HG02870 (cell line): ENCODE data around the gene NHLH1.
A peak's percentile ranks its signal among the peaks of the same experiment; 100 is the strongest.
"Not testable (repeated sequence)": the region's sequence is repeated elsewhere in the genome, so short reads cannot be mapped to it uniquely, and the experiment has no call there.

Experiments
- ATAC-seq: cut with Tn5 transposase; IDR thresholded peaks from one replicate; pipeline ENCODE4 v1.9.1; 2021; ENCODE audit warnings: mild to moderate bottlenecking, moderate library complexity; ENCODE audit not compliant: unreplicated experiment

Gene NHLH1

GRCh38 chr1:160376525-160377131, 9.8 kb downstream of the NHLH1 start:
- peak; percentile 61 for ATAC-seq

GRCh38 chr1:160377585-160378206, 10.8 kb downstream of the NHLH1 start:
- ATAC-seq = no peak

- not testable (repeated sequence) for ATAC-seq
These were observed 17.9 kb downstream of the NHLH1 start for GRCh38 chr1:160384812-160385211.

GRCh38 chr1:160388406-160388805, 21.5 kb downstream of the NHLH1 start:
- not testable (repeated sequence) for ATAC-seq

GRCh38 chr1:160394673-160395072, 27.8 kb downstream of the NHLH1 start:
- ATAC-seq = no peak

- no peak for ATAC-seq
These were observed 30.8 kb downstream of the NHLH1 start for GRCh38 chr1:160397651-160398050.

GRCh38 chr1:160398823-160399222, 32.0 kb downstream of the NHLH1 start:
- no peak for ATAC-seq

DNA sequence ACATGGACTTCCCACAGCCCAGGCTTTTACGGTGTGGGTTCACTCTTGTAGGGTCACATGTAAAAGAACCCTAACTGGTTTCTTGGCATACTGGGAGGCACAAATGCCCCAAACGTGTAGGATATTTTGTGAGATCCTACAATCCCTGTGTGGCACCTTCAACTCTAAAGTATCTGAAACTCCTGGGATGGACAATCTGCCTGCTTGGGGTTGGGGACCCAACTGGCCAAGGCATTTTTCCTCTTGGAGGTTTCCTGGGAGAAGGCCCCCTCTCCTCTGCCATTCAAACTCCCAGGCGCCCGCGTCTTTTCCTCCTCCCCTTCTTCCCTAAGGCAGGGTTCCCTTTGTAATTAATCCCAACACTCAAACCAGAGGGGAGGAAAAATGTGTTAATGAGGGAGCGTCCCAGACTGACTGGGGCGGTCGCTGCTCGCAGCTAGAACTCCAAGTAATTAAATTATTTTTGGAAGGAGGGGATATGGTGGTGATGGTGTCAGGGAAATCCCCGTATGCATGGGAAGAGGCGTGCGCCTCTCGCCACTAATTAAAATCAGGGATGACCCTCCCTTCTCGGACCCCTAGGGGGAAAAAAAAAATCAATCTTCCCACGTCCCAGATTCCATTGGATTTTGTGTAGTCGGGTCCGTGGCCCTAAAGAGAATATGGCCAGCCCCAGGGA, 32.8 kb downstream of the NHLH1 start:
- no peak for ATAC-seq

DNA sequence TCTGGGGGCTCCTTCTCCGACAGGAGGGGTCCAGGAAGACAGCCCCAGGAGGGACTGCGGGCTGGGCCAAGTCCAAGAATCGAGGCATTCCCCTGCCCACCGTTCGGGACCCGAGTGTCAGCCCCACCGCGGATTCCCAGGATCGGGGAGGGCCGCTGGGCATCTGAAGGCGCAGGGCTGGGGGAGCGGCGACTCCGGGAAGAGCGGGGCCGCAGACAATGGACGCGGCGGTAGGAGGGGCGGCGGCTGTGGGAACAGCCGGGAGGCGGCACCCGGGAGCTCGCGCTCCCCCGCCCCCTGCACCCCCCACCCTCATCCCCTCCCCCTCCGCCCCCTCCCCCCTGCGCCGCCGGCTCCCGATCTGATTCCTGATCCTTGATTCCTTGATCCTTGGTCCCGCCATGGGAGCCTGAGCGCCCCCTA, 33.4 kb downstream of the NHLH1 start, which contains the start of gene VANGL2:
Gene VANGL2, plus strand, starts transcription at position 342 of the 423 bp plus-strand sequence. CDS start 15,274 bp downstream, outside the sequence.
- ATAC-seq = no peak

- no peak for ATAC-seq
These were observed 34.0 kb downstream of the NHLH1 start for GRCh38 chr1:160400646-160401486.

DNA sequence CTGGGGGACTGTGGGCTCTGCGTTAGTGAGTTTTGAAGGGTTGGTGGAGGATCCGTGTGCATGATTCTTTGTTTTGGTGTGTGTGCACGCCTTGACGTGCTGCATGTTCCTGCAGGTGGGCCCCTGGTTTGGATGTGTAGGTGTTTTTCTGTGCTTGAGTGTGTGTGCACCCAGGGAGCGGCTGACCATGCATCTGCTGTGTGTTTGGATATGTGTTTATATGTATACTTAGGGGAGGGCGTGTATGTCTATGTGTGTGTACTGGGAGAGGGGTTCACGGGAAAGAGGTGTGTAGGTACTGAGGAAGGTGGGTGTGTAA, 34.6 kb downstream of the NHLH1 start:
- ATAC-seq = no peak

- no peak for ATAC-seq
These were observed 35.3 kb downstream of the NHLH1 start for GRCh38 chr1:160402001-160402795.

- no peak for ATAC-seq
These were observed 36.4 kb downstream of the NHLH1 start for GRCh38 chr1:160403244-160403643.

DNA sequence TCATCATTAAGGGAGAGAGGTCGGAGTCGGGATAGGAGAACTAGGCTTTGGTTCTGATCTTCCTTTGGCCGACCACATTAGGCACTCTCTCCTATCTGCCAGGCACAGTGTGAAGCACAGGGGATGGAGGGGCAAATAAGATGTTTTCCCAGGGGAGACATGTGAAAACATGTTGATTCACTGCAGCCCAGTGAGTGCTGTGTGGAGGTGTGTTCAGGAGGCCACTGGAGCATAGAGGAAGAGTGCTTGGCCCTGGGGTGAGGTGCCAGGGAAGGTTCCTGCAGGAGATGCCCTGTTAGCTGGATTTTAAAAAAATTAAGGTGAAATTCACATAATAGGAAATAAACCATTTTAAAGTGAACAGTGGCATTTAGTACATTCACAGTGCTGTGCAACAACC, 37.2 kb downstream of the NHLH1 start:
- no peak for ATAC-seq

- no peak for ATAC-seq
These were observed 38.5 kb downstream of the NHLH1 start for GRCh38 chr1:160405331-160405877.

DNA sequence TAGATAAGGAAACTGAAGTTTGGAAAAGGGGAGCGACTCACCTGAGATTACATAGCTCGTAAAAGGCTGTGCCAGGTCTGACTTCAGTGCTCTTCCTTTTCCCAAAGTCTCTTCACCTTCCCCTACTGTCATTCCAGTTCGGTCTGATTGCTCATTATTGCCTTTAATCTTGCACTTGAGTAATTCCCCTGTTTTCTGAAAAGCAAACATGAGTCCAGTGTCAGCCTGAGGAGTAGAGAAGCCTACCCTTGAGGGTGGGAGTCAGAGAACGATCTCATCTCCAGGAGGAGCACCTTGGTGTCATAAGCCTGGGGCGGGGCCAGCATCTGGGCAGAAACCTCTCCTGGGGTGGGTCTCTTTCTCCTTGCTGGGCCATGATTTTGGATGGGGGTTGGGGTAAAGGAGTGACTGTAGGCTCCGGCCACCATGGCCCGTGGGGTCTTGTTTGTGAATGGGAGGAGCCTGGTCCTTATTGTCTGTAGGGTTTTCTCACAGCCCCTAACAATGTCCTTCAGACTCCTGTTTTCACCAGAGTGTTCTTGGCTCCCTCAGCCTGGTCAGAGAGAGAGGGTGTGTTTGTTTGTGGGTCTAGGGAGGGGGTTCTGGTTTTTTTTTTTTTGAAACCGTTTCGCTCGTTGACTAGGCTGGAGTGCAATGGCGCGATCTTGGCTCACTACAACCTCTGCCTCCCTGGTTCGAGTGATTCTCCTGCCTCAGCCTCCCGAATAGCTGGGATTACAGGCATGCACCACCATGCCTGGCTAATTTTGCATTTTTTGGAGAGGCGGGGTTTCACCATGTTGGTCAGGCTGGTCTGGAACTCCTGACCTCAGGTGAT, 39.5 kb downstream of the NHLH1 start:
- no peak for ATAC-seq

- no peak for ATAC-seq
These were observed 41.2 kb downstream of the NHLH1 start for GRCh38 chr1:160407839-160408801.

DNA sequence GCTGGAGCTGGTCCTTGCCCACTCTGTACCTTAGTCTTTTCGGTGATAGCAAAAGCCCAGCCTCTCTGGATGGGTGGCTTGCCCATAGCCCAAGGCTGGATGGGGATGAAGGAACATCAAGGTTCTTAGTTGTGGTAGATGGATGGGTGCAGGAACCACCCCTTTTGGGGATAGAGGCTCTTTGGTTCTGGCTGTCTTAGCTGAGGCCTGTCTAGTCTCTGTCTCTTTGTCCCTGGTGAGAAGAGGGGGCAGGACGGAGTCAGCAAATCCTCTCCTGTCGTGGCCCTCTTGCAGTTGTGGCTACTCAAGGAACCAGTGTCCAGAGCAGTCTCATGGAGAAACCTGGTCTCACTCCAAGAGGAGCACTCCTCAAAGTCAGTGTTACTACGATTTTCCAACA, 42.0 kb downstream of the NHLH1 start:
- ATAC-seq = no peak
